Activated T-cell treated with anti-CD3 and anti-CD28 coated beads for 1 hour (primary cell): Measurements from ENCODE around the gene POM121.
"Not testable (repeated sequence)": the region's sequence is repeated elsewhere in the genome, so short reads cannot be mapped to it uniquely, and the experiment has no call there.

Experiments
- DNase-seq: peaks from one replicate; pipeline ENCODE4 v3.0.0-alpha.2; 2020; ENCODE audit warnings: low read depth

The POM121 gene

GRCh38 chr7:72949686-72950085 lies 24.8 kb downstream of the POM121 start:
- not testable (repeated sequence) for DNase-seq

- not testable (repeated sequence) for DNase-seq
These were observed 25.5 kb downstream of the POM121 start for GRCh38 chr7:72950432-72950831.

- DNase-seq: not testable (repeated sequence)
These were observed 29.1 kb downstream of the POM121 start for GRCh38 chr7:72953901-72954562.

- DNase-seq: not testable (repeated sequence)
These were observed 29.8 kb downstream of the POM121 start for GRCh38 chr7:72954563-72955198.

GRCh38 chr7:72960029-72960428 lies 35.1 kb downstream of the POM121 start:
- DNase-seq: not testable (repeated sequence)

GRCh38 chr7:72960626-72961345 lies 35.9 kb downstream of the POM121 start:
- not testable (repeated sequence) for DNase-seq

- not testable (repeated sequence) for DNase-seq
These were observed 36.4 kb downstream of the POM121 start for GRCh38 chr7:72961346-72961650.

- DNase-seq: not testable (repeated sequence)
These were observed 38.2 kb downstream of the POM121 start for GRCh38 chr7:72963056-72963455.

- DNase-seq: not testable (repeated sequence)
These were observed 40.5 kb downstream of the POM121 start for GRCh38 chr7:72965186-72965975.

GRCh38 chr7:72966892-72967291 lies 42.0 kb downstream of the POM121 start:
- DNase-seq: not testable (repeated sequence)

- DNase-seq: not testable (repeated sequence)
These were observed 44.2 kb downstream of the POM121 start, which contains the start of gene TRIM74 for GRCh38 chr7:72968980-72969516. Gene TRIM74, minus strand, starts transcription at chr7:72969466. Its CDS starts 3,309 bp downstream, at chr7:72966157.

- DNase-seq: not testable (repeated sequence)
These were observed 44.8 kb downstream of the POM121 start for GRCh38 chr7:72969688-72970087.

- DNase-seq: not testable (repeated sequence)
These were observed 46.6 kb downstream of the POM121 start for GRCh38 chr7:72971505-72971904.

GRCh38 chr7:72974781-72975180 lies 49.9 kb downstream of the POM121 start:
- DNase-seq: not testable (repeated sequence)

GRCh38 chr7:72975656-72976286 lies 50.9 kb downstream of the POM121 start:
- DNase-seq: not testable (repeated sequence)

GRCh38 chr7:72976434-72976833 lies 51.5 kb downstream of the POM121 start:
- not testable (repeated sequence) for DNase-seq

- DNase-seq: not testable (repeated sequence)
These were observed 55.5 kb downstream of the POM121 start for GRCh38 chr7:72980382-72980781.

- not testable (repeated sequence) for DNase-seq
These were observed 57.2 kb downstream of the POM121 start for GRCh38 chr7:72982084-72982483.

- not testable (repeated sequence) for DNase-seq
These were observed 65.4 kb downstream of the POM121 start for GRCh38 chr7:72990146-72990913.

GRCh38 chr7:72995484-72995883 lies 70.6 kb downstream of the POM121 start:
- DNase-seq: not testable (repeated sequence)
